ENCODE results near the gene EPHA4. TPM values are rescaled to one million over a fixed set of nuclear protein-coding genes. Genes with fewer than 3 reads are reported as not detected.

The EPHA4 gene
- total and polyA plus RNA-seq, 2 of the 4 experiments (the other 2 are of a cell fraction) = 36.9 to 132 TPM

DNA sequence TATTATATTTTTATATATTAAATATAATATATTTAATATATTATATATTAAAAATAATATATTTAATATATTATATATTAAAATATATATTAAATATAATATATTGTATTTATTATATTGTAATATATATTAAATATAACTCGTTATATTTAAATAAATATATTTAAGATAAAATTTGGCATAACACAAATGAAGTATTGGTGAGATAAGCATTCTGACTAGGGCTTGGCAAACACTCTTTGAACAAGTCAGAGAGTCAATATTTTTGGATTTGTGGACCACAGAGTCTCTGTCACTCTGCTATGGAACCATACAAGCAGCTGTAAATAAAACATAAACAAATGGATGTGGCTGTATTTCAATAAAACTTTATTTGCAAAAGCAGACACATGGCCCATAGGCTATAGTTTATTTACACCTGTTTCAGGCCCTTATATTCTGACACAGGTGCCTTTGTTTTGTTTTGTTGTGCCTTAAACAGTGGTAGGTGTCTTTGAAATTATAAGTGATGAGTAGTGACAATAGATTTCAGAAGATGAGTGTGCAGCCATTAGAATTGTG is 190.1 kb downstream of the EPHA4 start:
- no peak overlapping the region for H3K4ac ChIP-seq (ENCODE audit: low read depth, low read length)
- no peaks in the 10 kb centered on the region for H3K9me1 ChIP-seq (ENCODE audit: insufficient read depth, low read length)
- no peak overlapping the region for H2BK5ac ChIP-seq (ENCODE audit: low read depth, low read length, poor library complexity, severe bottlenecking)
- H4K91ac ChIP-seq (ENCODE audit: insufficient read depth, low read depth, low read length) = no peak overlapping the region
- CTCF ChIA-PET = interaction anchor here (1.3 kb wide), 1 partner anchor 14 kb away, joined by 3 read pairs; no protein-coding TSS in a partner anchor
- H4K20me1 ChIP-seq (ENCODE audit: insufficient read depth, low read length) = no peaks in the 10 kb centered on the region
- H3K23ac ChIP-seq (ENCODE audit: low read depth, low read length) = no peak overlapping the region
- H2BK20ac ChIP-seq (ENCODE audit: low read depth, low read length) = no peak overlapping the region
- no peak overlapping the region for H4K8ac ChIP-seq (ENCODE audit: low read depth in 2 of 2, low read length in 2 of 2)
- intact Hi-C loops (cut with micrococcal nuclease) (no loop called here), dilution Hi-C loops (cut with HindIII; ENCODE audit: low sequenced_read_pairs, unreplicated experiment) (no loop called here), in situ Hi-C loops (cut with MboI; ENCODE audit: low sequenced_read_pairs) (no loop called here)
- DNase-seq (no peak), ATAC-seq (ENCODE audit: low read depth) (no peak)
- no peak overlapping the region for H3K18ac ChIP-seq (ENCODE audit: low read depth, low read length)
- H3K36me3 ChIP-seq (ENCODE audit: control insufficient read depth, insufficient read depth, low read length) = no peaks in the 10 kb centered on the region
- TF ChIP-seq POLR2A (IDR thresholded peaks at IDR 0.05; ENCODE audit: low read depth, low read length) (no peak), MAFK (IDR thresholded peaks at IDR 0.05; ENCODE audit: low read depth, low read length) (no peak), NFE2L2 (IDR thresholded peaks at IDR 0.05; ENCODE audit: low read depth, low read length) (no peak), SMC3 (IDR thresholded peaks at IDR 0.05; ENCODE audit: low read depth, low read length) (no peak), BHLHE40 (IDR thresholded peaks at IDR 0.05; ENCODE audit: low read depth, low read length) (no peak)
- TF ChIP-seq, protein P1, sequence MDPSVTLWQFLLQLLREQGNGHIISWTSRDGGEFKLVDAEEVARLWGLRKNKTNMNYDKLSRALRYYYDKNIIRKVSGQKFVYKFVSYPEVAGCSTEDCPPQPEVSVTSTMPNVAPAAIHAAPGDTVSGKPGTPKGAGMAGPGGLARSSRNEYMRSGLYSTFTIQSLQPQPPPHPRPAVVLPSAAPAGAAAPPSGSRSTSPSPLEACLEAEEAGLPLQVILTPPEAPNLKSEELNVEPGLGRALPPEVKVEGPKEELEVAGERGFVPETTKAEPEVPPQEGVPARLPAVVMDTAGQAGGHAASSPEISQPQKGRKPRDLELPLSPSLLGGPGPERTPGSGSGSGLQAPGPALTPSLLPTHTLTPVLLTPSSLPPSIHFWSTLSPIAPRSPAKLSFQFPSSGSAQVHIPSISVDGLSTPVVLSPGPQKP (IDR thresholded peaks at IDR 0.05; ENCODE audit: borderline replicate concordance, low read depth, low read length) = no peak
- H3K14ac ChIP-seq (replicated peaks; ENCODE audit: low read depth, low read length) = no peak overlapping the region
- no peak overlapping the region for H3K56ac ChIP-seq (ENCODE audit: extremely low read depth, insufficient read depth, low read length)
- H3K4me2 ChIP-seq (ENCODE audit: low read depth, low read length) = no peak overlapping the region
- H3K27me3 ChIP-seq (ENCODE audit: control insufficient read depth, insufficient read depth, low read length) = no peaks in the 10 kb centered on the region
- H2AK9ac ChIP-seq (replicated peaks; ENCODE audit: low read depth, low read length, poor library complexity) = no peak overlapping the region
- no peak overlapping the region for H2AFZ ChIP-seq (replicated peaks; ENCODE audit: low read length, poor library complexity)
- H3K9me3 ChIP-seq (ENCODE audit: control insufficient read depth, insufficient read depth, low read length) = no peaks in the 10 kb centered on the region
- no peak overlapping the region for H3K27ac ChIP-seq (ENCODE audit: insufficient read depth, low read length)
- no peak overlapping the region for H3K9ac ChIP-seq (ENCODE audit: low read depth, low read length)
- no peak overlapping the region for H2BK15ac ChIP-seq (ENCODE audit: low read depth, low read length)
- no TSS peak for BruUV-seq (replicated peaks)
- no CpG with 5 or more reads among the region's 1 CpG for WGBS, 2 experiments (ENCODE audit: extremely low coverage in 2 of 2, insufficient read length in 1 of 2)
- H3K4me3 ChIP-seq (ENCODE audit: insufficient read depth, low read depth, low read length) = no peak overlapping the region
- no peaks in the 10 kb centered on the region for H3K79me1 ChIP-seq (ENCODE audit: low read depth in 1 of 2, low read length in 2 of 2)
- H3K4me1 ChIP-seq (ENCODE audit: control insufficient read depth, insufficient read depth, low read length) = no peaks in the 10 kb centered on the region
- no peak overlapping the region for H4K5ac ChIP-seq (ENCODE audit: low read depth, low read length)
- no peak overlapping the region for H2BK120ac ChIP-seq (ENCODE audit: low read depth, low read length)
- POLR2A ChIA-PET (ENCODE audit: unreplicated experiment) = no interaction called here
- H2AK5ac ChIP-seq (ENCODE audit: low read depth, low read length) = no peak overlapping the region
